ENCODE data around the gene CISD3. TPM values are rescaled to one million over a fixed set of nuclear protein-coding genes. Genes with fewer than 3 reads are reported as not detected.

CISD3 gene
- total RNA-seq, 4 donors from 2014 or later = 10.0 to 25.8 (median 13.3) TPM

- Histone ChIP-seq H3K9me3 (no peaks in the 10 kb centered on the region), H3K27me3 (peaks cover 32 to 36% (median 34%) of the 10 kb centered on the region in 3 donors), H3K4me1 (peaks cover 24 to 29% of the 10 kb centered on the region in 2 donors), H3K36me3 (no peaks in the 10 kb centered on the region), H3K27ac (peak overlapping the region; percentile 78 to 96 (median 80)), H3K4me3 (peak overlapping the region; percentile 55 to 70 (median 64))
- in situ Hi-C loops (cut with MboI; ENCODE audit: low sequenced_read_pairs in 4 of 4) (no loop called here), intact Hi-C loops (cut with DNase I; ENCODE audit: low total_unique reads) (no loop called here)
- no peak for DNase-seq
- TF ChIP-seq POLR2A (IDR thresholded peaks at IDR 0.05) (no peak), CTCF (IDR thresholded peaks at IDR 0.05 in 4 of 5, conservative IDR thresholded peaks at IDR 0.05 in 1 of 5) (peak in 1 of 5 experiments; percentile 8)
- no peak for ATAC-seq
These were observed 17.5 kb downstream of the CISD3 start for GRCh38 chr17:38747463-38748148.

GRCh38 chr17:38748149-38748891 lies 18.2 kb downstream of the CISD3 start, which contains the start of gene PCGF2:
TSS of gene PCGF2 (minus strand) at chr17:38748336. CDS start at chr17:38740402, 7,934 bp downstream.
- peak in 1 of 2 donors; percentile 10 for ATAC-seq
- intact Hi-C loops (cut with DNase I; ENCODE audit: low total_unique reads) = no loop called here
- Histone ChIP-seq H3K27me3 (peaks cover 32 to 36% (median 34%) of the 10 kb centered on the region in 3 donors), H3K9me3 (no peaks in the 10 kb centered on the region), H3K36me3 (no peaks in the 10 kb centered on the region), H3K4me1 (peaks cover 23 to 26% of the 10 kb centered on the region in 2 donors), H3K4me3 (peak within 1 kb of the TSS; percentile 55 to 70 (median 64)), H3K27ac (peak within 1 kb of the TSS; percentile 78 to 96 (median 80))
- TF ChIP-seq POLR2A (IDR thresholded peaks at IDR 0.05) = peak; percentile 8 to 54
- no peak for TF ChIP-seq CTCF (IDR thresholded peaks at IDR 0.05 in 4 of 5, conservative IDR thresholded peaks at IDR 0.05 in 1 of 5)
- peak; percentile 63 to 72 for DNase-seq
- in situ Hi-C loops (cut with MboI; ENCODE audit: low sequenced_read_pairs in 4 of 4) = no loop called here

- in situ Hi-C loops (cut with MboI; ENCODE audit: low sequenced_read_pairs in 4 of 4) = no loop called here
- Histone ChIP-seq H3K9me3 (no peaks in the 10 kb centered on the region), H3K27me3 (peaks cover 32 to 36% (median 34%) of the 10 kb centered on the region in 3 donors), H3K4me1 (peaks cover 28 to 32% of the 10 kb centered on the region in 2 donors), H3K27ac (peak overlapping the region; percentile 78 to 96 (median 80)), H3K4me3 (peak overlapping the region; percentile 55 to 70 (median 64)), H3K36me3 (no peaks in the 10 kb centered on the region)
- intact Hi-C loops (cut with DNase I; ENCODE audit: low total_unique reads) = no loop called here
- no peak for DNase-seq
- TF ChIP-seq POLR2A (IDR thresholded peaks at IDR 0.05) (no peak), CTCF (IDR thresholded peaks at IDR 0.05 in 4 of 5, conservative IDR thresholded peaks at IDR 0.05 in 1 of 5) (no peak)
- no peak for ATAC-seq
These were observed 18.7 kb downstream of the CISD3 start for GRCh38 chr17:38748892-38749222.

- TF ChIP-seq CTCF (IDR thresholded peaks at IDR 0.05 in 4 of 5, conservative IDR thresholded peaks at IDR 0.05 in 1 of 5) = no peak
- TF ChIP-seq POLR2A (IDR thresholded peaks at IDR 0.05) = peak; percentile 56 to 62
- peak in 1 of 2 donors; percentile 7 for ATAC-seq
- peaks cover 34 to 38% of the 10 kb centered on the region in 2 donors for H3K4me1 ChIP-seq
- H3K27ac ChIP-seq = peak overlapping the region; percentile 78 to 96 (median 80)
- no peaks in the 10 kb centered on the region for H3K9me3 ChIP-seq
- peak overlapping the region; percentile 55 to 70 (median 64) for H3K4me3 ChIP-seq
- intact Hi-C loops (cut with DNase I; ENCODE audit: low total_unique reads) (loop anchor here (5.0 kb wide), 1 partner anchor 72 kb away; no protein-coding TSS in a partner anchor), in situ Hi-C loops (cut with MboI; ENCODE audit: low sequenced_read_pairs in 4 of 4) (loop anchor here in 1 of 4 donors (10.0 kb wide), 1 partner anchor 55 kb away; no protein-coding TSS in a partner anchor)
- DNase-seq = peak; percentile 73 to 74
- H3K27me3 ChIP-seq = peaks cover 32 to 36% (median 34%) of the 10 kb centered on the region in 3 donors
- H3K36me3 ChIP-seq = peaks cover 0 to 3% of the 10 kb centered on the region in 2 donors
These were observed 19.3 kb downstream of the CISD3 start for GRCh38 chr17:38749223-38750043.

All from gastrocnemius medialis (tissue), 4 donors.